NOMO-1 treated with dmso at 0.1 percent for 144 hours (cell line): Measurements from ENCODE around the gene WDR76.
"Not testable (repeated sequence)": the region's sequence is repeated elsewhere in the genome, so short reads cannot be mapped to it uniquely, and the experiment has no call there.

ENCODE experiments used
- DNase-seq: peaks from one replicate; lab custom pipeline; 2025; ENCODE audit not compliant: unreplicated experiment; lab: John Stamatoyannopoulos, UW

WDR76 gene

DNA sequence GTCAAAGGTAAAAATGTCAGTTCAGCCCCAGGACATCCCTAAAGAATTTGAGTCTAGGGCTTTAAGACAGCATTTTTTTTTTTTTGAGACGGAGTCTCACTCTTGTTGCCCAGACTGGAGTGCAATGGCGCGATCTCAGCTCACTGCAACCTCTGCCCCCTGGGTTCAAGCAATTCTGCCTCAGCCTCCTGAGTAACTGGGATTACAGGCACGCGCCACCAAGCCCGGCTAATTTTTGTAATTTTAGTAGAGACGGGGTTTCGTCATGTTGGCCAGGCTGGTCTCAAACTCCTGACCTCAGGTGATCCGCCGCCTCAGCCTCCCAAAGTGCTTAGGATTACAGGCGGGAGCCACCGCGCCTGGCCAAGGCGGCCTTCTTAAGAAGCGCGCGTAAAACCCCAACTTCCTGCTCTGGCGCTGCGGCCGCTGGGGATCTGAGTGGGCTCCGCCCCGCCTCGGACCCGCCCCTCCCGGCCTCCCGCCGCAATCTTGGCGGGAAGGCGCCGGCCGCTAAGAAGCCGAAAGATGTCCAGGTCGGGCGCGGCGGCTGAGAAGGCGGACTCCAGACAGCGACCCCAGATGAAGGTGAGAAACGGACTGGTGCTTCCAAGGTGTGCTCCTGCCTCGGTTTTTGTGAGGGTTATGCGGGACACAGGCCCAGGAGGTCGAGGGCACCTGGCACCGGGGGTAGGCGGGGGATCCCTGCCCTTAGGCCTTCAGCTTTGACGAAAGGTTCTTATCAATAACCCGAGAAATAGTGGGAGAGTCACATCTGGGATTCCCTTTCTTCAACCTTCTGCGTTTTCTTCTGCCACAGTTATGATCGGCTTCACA, at the start of gene WDR76:
Gene WDR76, plus strand, starts transcription at position 495 of the 834 bp plus-strand sequence. Its CDS starts 31 bp downstream, at position 526.
- peak; percentile 87 for DNase-seq

DNA sequence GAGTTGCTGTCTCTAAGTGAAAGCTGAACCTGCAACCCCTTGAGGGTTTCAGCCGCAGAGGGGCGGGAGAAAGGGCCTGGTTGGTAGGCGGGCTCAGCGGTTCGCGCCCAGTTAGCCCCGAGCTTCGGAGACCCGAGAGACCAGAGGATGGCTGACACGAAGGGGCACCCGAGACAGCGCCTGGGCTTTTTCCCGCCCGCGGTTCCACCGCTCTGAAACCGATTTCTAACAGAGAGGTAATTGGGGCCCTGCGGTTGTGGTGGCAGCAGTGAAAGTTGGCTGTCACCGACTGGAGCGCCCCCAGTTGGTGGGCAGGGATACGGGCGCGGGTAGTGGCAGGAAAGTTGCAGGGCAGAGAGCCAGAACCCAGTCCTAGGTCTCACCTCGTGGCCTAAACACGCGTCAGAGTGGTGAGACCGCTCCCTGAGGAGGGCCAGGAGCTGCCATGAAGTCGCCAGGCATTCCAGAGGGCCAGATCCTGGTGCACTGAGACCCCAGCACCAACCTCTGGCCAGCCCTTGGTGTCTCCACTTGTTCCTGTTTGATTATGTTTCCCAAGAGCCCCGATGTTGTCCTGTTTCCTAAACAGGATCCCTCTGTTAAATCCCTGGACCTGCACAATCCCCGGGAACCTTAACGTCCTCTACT, 49.4 kb upstream of the WDR76 start:
- DNase-seq = peak; percentile 91

DNA sequence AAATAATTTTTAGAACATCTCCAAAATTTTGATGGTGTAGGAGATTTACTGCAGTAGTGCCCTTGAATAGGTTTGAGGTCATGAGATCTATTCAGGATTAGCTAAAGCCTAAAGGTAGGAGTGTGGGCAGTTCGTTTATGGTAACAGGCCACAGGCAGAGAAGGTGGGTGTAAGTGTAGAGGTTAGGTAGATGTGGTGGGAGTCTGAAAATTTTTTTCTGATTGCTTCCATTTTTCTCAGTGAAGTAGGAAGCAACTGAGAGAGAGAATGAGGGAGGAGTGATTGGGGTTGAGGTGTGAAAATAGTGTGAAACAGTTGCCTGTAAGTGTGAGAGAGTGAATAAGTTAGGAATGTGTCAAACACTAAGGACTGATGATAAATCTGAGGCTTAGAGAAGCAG, 47.8 kb upstream of the WDR76 start:
- no peak for DNase-seq

DNA sequence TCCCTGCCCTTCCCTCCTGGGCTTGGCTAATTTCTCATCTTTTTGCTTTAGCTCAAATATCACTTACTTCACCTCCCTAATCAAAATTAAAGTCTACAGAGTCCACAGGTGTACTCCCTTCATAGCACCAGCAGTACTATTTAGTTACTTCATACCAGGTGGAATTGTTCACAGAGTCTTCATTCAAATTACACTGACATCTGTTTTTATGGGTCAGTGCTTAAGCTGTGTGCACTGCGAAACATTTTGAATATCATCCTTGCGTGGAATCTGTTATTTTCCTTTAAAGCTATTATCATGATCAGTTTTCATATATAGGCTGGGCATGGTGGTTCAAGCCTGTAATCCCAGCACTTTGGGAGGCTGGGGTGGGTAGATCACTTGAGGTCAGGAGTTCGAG, 37.4 kb upstream of the WDR76 start:
- no peak for DNase-seq

DNA sequence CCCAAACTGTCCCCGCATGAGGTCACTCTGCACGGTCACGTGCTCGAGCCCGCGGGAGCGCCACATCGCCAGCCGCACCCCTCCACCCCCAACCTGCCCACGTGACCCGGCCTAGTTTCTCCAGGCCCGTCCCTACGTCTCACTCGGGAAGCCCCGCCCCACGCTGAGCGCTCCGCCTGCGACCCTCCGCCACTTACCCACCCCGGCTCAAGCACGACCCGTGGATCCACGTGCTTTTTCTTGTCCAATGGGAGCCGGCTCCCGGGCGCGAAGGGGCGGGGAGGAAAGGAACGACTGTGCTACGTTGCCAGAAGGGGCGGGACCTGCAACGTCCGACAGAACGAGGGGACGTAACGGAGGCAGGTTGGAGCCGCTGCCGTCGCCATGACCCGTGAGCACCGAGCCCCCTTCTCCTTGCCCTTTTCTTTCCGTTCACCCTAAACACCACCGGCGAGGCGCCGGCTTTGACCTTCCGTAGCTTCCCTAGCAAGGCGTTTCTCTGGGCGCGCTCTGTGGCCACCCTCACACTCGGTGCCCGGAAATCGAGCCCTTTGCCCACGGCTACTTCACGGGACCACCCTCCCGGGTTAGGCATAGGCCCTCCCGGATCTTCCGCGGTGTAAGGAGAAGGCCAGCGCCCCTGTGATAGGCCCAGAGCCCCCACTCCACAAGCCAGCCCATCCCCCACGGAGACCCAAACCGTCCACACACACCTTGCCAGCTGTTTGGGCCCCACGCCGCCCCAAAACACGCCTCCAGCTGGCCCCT, 34.6 kb upstream of the WDR76 start, which contains the start of gene SERF2:
Gene SERF2, plus strand, starts transcription at position 328 of the 768 bp plus-strand sequence. Its CDS starts 57 bp downstream, at position 385.
- peak; percentile 99 for DNase-seq

DNA sequence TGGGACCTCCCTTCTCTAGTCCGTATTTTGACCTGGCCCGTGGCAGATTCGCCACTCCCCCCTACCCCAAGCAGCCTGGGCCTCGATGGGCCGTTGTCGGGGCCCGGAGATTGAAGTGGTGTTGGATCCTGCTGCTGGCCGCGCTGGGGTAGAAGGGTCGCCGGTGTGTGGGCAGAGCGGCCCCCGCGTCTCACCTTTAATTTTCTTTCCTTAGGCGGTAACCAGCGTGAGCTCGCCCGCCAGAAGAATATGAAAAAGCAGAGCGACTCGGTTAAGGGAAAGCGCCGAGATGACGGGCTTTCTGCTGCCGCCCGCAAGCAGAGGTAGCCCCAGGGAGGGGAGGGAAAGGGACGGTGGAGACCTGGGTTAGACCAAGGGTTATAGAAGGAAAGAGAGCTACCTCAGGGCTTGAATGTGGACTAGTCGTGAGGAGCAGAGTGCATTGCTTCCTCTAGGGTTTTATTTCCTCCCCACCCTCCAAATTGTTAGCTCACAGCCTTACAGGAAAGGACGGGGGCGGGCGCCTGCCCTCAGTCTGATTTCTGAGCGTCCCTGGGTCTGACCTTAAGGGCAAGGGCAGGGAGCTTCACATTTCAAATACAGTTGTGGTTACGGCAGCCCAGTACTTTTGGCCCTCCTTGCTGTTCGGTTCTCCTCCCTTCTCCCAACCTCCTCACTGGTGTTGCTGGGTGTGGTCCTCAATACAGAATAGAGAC, 33.9 kb upstream of the WDR76 start:
- DNase-seq = no peak

DNA sequence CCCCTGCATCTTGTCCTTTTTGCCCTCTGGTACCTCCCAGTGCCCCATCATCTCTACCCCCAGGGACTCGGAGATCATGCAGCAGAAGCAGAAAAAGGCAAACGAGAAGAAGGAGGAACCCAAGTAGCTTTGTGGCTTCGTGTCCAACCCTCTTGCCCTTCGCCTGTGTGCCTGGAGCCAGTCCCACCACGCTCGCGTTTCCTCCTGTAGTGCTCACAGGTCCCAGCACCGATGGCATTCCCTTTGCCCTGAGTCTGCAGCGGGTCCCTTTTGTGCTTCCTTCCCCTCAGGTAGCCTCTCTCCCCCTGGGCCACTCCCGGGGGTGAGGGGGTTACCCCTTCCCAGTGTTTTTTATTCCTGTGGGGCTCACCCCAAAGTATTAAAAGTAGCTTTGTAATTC, 33.2 kb upstream of the WDR76 start:
- DNase-seq = no peak

DNA sequence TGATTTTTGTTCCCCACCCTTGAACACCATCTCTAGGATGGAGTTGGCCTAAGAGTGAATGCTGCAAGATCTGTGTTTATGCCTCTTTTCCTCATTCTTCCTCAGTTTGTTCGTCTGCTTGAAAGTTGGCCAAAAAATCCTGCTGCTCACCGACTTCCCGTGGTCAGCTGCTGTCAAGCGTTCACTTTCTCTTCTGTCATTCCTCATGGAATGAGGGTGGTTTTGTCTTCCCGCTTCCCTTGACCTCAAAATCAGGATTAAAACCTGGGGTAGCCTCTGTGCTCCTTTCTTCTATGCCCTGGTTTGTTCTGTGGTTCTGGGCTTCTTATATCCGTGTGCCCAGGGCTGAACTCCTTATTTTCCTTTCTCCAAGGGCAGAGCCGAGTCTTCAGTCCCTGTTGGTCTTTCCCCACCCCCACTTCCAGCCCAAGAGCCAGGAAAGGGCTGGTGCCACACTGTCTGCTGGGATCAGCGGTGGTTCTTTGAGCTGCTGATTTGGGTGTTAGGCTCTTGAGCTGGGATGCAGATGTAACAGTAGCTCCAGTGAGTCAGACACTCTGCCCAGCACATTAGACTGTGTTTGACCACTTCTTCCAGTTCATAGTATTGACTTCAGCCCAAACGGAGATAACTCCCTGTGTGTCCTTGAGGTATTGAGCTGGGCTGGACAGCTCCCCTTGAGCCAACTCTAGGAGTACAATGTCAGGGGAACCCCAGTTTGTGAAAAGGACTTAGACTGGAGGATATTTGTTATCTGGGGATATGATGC, 32.3 kb upstream of the WDR76 start:
- DNase-seq = no peak

DNA sequence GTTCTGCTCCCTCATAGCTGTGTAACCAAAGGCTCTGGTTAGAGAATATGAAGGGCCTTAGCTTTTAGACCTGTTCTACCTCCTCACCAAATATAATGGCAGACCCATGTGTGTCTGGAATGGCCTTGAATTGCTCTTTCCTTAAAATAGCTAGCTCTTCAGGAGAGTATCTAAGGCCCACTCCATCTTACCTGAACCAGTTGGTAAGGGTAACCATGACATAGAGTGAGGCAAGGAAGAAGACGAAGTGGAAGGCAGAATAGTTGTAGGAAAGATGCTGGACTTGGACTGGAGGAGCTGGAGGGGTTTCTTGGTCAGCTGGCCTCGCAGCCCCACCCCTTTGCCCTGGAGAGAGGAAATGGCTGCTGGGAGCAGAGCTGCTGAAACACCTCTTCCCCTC, 31.6 kb upstream of the WDR76 start:
- no peak for DNase-seq

DNA sequence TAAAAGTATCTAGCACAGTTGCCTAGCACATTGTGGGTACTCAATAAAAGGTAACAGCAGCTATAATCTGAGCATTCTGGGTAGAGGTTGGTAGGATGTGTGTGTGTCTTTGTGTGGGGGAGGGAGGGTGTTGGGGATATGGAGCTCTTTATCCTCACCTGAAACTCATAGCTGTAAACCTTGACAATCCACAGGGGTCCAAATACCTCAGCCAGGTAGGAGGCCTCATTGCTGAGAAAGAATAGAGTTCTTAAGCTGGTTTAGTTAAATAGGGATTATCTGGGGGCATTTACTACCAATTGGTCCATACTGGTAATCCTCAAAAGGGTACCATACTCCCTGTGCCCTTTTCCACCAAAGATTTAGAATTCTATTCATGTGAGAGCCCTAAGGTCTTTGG, 30.8 kb upstream of the WDR76 start:
- no peak for DNase-seq

DNA sequence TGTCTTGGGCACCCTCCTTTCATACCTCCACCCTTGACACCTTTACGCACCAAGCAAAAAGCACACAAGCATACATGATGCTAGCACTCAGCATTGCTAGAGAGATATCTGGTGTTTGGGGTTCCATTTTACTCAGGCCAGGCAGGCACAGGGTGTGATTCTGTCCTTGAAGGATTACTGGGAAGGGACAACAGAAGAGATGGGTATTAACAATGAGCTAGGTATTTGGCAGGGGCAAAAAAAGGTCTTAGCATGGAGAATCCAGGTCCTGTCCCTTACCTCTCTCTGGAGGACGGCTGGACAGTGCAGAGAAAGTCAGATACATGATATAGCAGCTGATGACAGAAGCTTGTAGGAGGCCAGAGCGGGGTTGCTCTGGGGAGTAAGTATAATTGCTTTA, 30.2 kb upstream of the WDR76 start:
- no peak for DNase-seq

DNA sequence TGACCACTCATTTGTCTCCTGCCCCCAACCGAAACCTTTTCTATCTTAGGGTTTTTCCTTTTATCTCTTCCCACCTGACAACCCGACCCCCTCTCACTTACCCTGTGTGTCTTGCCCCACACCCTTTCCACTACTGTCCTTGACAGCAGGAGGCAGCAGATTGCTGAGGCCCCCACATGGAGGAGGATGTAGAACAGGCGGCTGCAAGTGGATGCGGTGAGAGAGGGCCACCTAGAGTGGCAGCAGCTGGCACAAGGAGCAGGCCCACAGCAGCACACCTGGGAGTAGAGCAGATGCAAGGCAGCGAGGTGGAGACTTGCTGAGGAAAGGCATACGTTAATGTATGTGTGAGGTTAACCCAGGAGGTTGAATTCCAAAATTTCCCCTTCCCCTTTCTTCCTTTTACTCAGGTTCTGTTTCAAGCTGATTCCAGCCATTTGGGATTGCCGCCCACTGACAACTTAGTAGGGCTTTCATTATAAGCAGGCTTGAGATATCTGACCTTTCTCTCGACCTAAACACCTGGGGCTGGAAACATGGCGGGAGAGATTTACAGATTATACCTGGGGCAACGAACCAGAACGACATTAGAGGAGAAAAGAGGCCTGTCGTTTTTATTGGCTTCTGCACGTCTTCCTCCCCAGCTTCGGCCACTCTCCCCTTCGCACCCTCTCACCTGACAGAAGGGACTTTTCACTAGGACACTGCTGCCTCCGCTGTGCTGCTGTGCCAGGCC, 27.4 kb upstream of the WDR76 start:
- no peak for DNase-seq

DNA sequence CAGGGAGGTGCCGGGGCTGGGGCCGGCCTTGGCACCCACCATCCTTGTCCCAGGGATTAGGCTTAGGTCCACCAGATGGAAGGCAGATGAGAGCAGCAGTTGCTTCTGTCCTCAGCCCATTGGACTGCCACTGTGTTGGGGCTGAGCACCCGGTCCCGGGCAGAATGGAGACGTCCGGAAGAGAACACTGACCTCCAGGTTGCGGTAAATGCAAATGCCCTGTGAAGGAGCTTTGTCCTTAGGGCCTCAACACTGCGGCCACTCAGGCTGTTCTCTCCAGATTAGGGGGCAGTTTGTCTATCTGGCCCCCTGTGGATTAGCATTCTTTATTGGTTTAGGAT, 26.9 kb upstream of the WDR76 start, which contains the start of gene SERINC4:
Gene SERINC4, minus strand, starts transcription at position 276 of the 341 bp plus-strand sequence. Its CDS starts 234 bp downstream, at position 42.
- no peak for DNase-seq

DNA sequence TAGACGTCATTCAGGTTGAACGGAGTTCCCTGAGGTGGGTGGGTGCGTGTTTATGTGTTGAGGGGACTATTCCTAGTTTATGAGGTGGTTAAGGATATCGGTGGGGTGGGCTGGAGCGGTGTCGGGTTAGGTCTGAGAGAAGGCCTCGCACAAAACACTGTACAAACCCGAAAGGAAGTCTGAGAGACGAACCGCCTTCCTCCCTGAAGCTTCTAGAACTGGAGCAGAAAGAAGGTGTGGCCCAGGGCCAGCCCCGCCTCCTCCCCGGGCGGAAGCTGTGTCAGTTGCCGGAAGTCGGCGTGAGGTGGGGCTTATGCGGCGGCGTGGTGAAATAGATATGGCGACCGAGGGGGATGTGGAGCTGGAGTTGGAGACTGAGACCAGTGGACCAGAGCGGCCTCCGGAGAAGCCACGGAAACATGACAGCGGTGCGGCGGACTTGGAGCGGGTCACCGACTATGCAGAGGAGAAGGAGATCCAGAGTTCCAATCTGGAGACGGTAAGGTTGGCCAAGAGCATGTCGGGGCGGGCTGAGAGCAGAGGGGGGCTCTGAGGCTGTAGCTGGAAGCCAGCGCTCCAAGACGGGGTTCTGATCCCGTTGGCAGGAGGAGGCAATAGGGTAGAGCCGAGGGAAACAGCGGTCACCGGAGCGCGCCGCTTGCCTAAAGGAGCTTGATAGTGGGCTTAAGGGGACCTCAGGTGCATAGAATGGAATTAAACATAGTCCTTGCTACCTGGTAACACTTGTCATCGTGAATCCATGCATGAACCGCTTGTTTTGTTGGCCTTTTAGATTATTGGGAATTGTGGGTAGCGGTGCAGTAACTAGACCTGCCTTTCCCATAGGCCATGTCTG, 26.3 kb upstream of the WDR76 start, which contains the start of gene HYPK:
Gene HYPK, plus strand, starts transcription at position 314 of the 856 bp plus-strand sequence. Its CDS starts 24 bp downstream, at position 338.
- DNase-seq = peak; percentile 90

DNA sequence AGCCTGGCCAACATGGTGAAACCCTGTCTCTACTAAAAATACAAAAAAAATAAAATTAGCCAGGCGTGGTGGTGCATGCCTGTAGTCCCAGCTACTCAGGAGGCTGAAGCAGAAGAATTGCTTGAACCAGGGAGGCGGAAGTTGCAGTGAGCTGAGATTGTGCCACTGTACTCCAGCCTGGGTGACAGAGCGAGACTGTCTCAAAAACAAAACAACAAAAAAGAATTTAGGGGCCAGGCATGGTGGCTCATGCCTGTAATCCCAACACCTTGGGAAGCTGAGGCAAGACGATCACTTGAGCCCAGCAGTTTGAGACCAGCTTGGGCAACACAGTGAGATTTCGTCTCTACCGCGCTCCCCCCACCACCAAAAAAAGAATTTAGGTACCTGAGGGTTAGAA, 24.1 kb upstream of the WDR76 start:
- not testable (repeated sequence) for DNase-seq

DNA sequence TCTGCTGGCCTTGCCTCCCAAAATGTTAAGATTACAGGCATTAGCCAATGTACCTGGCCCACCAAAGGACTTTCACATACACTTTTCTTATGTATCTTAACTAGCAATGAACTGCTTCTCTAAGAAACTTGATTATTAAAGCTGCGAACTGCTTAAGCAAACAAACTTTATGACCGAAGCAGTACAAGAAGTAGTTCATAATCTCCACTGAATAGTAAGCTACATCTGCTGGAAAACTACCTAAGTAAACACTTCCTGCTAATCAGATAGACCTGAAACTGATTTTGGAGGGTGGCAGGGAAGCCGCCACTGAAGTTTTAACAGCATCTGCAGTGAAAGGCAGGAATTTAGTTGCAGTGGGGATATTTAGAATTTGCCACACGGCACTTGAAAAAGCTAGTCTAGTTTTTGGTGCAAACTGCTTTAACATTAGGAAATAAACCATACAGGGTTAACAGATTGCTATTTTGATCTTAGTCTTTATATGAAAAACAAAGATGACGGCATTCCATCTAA, 18.3 kb upstream of the WDR76 start:
- DNase-seq = no peak

DNA sequence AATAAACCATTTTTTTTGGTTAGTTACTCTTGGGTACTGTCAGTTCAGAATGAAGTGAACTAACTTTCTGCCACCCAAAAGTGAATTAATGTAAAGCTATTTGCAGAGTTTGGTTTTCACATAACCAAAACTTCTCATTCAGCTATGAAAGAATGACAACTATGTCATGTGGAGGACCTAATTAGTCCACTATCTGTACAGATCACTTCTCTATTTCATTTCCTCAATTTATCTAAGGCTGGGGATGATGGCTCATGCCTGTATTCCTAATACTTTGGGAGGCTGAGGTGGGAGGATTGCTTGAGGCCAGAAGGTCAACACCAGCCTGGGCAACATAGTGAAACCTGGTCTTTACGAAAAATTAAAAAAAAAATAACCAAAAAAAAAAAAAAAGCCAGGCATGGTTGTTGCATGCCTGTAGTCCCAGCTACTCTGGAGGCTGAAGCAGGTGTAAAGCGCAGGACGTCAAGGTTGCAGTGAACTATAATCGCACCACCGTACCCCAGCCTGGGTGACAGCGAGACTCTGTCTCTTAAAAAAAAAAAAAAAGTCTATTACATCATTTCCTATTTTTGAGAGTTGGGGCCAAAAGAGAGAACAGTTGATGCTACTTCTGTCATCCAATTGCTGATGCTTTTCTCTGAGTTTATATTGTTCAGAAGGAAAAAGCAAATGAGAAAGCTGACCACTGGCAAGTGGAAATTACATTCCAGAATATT, 17.7 kb upstream of the WDR76 start:
- DNase-seq = peak; percentile 40

DNA sequence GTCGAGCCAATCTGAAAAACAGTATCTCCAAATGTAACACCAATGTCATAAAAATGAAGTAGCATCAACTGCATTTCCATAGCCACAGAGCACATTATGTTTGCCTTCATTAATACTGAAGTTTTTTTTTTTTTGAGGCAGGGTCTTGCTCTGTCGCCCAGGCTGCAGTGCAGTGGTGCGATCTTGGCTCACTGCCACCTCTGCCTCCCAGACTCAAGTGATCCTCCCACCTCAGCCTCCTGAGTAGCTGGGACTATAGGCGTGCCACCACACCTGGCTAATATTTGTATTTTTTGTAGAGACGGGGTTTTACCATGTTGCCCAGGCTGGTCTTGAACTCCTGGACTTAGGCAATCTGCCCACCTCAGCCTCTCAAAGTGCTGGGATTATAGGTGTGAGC, 11.7 kb upstream of the WDR76 start:
- DNase-seq = not testable (repeated sequence)
